ENCODE measurements around the gene SGPL1.

SGPL1 gene

DNA sequence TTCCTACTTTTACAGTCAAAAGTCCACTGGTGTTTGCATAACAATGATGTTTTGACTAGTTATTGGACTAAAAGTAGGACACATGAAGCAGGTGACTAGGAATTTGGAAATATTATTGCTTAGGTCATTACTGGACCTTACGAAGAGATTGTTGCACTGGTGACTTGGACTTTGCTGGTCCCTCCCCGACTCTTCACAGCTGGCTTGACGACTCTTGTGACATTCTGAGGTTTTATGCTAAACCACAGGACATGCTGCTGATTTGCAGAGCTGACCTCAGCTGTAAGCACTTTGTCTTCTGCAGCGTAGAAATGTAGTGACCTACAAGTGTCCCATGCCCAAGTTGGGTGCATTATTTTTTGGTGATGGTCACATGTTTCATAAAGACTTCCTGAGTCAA, 50.7 kb downstream of the SGPL1 start:
- TF ChIP-seq CTCF (IDR thresholded peaks at IDR 0.05; ENCODE audit: insufficient read depth, low read length, poor library complexity, severe bottlenecking), result no peak
- Histone ChIP-seq H3K36me3 (ENCODE audit: control insufficient read depth, insufficient read depth, low read length) (no peaks in the 10 kb centered on the region), H3K27me3 (replicated peaks; ENCODE audit: control insufficient read depth, insufficient read depth, low read length) (no peaks in the 10 kb centered on the region), H3K4me3 (replicated peaks; ENCODE audit: low read depth, low read length) (no peak overlapping the region)
- DNase-seq (ENCODE audit: extremely low read depth, insufficient read length), result no peak

DNA sequence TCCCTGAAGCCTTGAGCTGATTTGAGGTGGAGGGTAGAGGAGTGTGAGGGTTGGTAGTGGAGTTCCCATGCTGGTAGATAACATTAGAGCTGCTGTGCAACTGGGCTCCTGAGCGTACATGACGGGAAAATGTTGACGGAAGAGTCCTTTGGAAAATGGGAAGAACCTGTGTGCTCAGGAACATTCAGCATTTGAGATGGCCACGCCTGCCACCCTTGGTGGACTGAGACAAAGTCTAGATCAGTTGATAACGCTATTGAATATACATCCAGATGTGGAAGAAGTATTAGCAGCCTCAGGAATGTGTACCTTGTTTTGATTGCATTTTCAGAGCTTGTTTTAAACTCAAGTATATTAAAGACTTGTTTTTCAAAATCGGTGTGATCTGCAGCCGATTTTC, 56.5 kb downstream of the SGPL1 start:
- no peak for DNase-seq (ENCODE audit: extremely low read depth, insufficient read length)
- no peaks in the 10 kb centered on the region for H3K27me3 ChIP-seq (replicated peaks; ENCODE audit: control insufficient read depth, insufficient read depth, low read length)
- no peak for TF ChIP-seq CTCF (IDR thresholded peaks at IDR 0.05; ENCODE audit: insufficient read depth, low read length, poor library complexity, severe bottlenecking)
- H3K4me3 ChIP-seq (replicated peaks; ENCODE audit: low read depth, low read length), result no peak overlapping the region
- peaks cover 4% of the 10 kb centered on the region for H3K36me3 ChIP-seq (ENCODE audit: control insufficient read depth, insufficient read depth, low read length)

DNA sequence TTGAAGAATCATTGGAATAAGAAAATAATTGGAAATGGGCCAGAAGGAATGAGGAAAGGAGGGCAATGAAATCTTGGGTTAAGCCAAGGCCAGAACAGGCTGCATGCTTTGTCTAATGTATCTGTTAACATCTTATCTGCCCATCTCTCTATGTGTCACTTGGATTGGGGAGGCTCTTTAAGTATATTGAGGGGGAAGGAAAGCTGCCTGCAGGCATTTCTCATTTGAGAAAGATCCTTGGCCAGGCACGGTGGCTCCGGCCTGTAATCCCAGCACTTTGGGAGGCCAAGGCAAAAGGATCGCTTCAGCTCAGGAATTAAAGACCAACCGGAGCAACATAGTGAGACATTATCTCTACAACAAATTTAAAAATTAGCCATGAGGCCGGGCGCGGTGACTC, 58.3 kb downstream of the SGPL1 start:
- no peak for TF ChIP-seq CTCF (IDR thresholded peaks at IDR 0.05; ENCODE audit: insufficient read depth, low read length, poor library complexity, severe bottlenecking)
- Histone ChIP-seq H3K27me3 (replicated peaks; ENCODE audit: control insufficient read depth, insufficient read depth, low read length) (no peaks in the 10 kb centered on the region), H3K36me3 (ENCODE audit: control insufficient read depth, insufficient read depth, low read length) (peaks cover 4% of the 10 kb centered on the region), H3K4me3 (replicated peaks; ENCODE audit: low read depth, low read length) (no peak overlapping the region)
- no peak for DNase-seq (ENCODE audit: extremely low read depth, insufficient read length)

DNA sequence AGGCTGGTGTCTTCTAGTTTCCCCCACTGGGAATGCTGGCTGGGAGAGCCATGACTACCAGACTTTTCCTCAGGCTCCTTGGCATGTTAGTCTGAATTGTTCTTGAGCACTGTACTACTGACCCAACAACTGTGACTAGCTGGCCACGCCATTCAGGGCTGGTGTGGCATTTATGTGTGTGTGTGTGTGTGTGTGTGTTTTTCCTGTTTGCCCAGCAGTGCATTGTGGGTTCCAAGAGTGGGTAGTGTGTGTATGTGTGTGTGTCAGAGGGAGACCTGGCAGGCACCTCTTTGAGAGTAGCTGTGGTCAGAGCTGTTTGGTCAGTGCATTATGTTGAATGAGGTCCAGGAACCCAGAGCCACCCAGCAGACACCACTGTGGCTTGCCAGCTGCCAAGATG, 63.5 kb downstream of the SGPL1 start:
- no peaks in the 10 kb centered on the region; the same call in 1 of the 2 replicates for H3K36me3 ChIP-seq (ENCODE audit: control insufficient read depth, insufficient read depth, low read length)
- DNase-seq (ENCODE audit: extremely low read depth, insufficient read length), result no peak

DNA sequence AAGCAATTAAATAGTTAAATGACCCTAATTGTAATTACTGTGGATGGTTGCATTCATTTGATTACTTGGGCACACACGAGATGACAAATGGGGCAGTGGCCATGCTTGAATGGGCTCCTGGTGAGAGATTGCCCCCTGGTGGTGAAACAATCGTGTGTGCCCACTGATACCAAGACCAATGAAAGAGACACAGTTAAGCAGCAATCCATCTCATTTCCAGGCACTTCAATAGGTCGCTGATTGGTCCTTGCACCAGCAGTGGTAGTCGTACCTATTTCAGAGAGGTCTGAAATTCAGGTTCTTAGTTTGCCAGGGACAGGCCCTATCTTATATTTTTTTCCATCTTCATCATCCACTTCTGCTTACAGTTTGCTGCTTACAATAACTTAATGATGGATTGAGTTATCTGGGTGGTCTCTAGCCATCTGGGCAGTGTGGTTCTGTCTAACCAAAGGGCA, 64.4 kb downstream of the SGPL1 start:
- TF ChIP-seq CTCF (IDR thresholded peaks at IDR 0.05; ENCODE audit: insufficient read depth, low read length, poor library complexity, severe bottlenecking), result peak; percentile 85
- DNase-seq (ENCODE audit: extremely low read depth, insufficient read length), result peak; percentile 28
- Histone ChIP-seq H3K36me3 (ENCODE audit: control insufficient read depth, insufficient read depth, low read length) (peaks cover 3% of the 10 kb centered on the region; the same call in 1 of the 2 replicates), H3K27me3 (replicated peaks; ENCODE audit: control insufficient read depth, insufficient read depth, low read length) (no peaks in the 10 kb centered on the region), H3K4me3 (replicated peaks; ENCODE audit: low read depth, low read length) (no peak overlapping the region)

More for the DNA sequence above, 63.5 kb downstream of the SGPL1 start:
- Histone ChIP-seq H3K27me3 (replicated peaks; ENCODE audit: control insufficient read depth, insufficient read depth, low read length) (no peaks in the 10 kb centered on the region), H3K4me3 (replicated peaks; ENCODE audit: low read depth, low read length) (no peak overlapping the region)
- no peak for TF ChIP-seq CTCF (IDR thresholded peaks at IDR 0.05; ENCODE audit: insufficient read depth, low read length, poor library complexity, severe bottlenecking)

DNA sequence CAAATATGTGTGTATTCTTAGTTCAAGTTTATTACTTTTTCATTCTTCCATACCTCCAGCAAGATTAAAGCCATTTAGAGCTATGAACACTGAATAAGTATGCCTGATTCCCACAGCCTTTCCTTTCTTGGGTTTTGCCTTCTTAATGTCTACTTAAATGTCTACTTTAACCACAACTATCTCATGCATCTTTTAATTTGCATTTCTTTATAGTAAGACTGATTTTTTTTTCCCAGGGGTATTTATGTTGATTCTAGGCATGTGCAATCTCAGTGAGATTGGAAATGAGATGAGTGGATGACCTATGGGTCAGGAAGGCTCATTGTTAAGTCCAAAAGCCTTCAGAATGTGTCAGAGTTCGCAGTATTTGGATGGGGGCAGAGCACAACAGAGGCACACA, 69.0 kb downstream of the SGPL1 start:
- Histone ChIP-seq H3K4me3 (replicated peaks; ENCODE audit: low read depth, low read length) (no peak overlapping the region), H3K27me3 (replicated peaks; ENCODE audit: control insufficient read depth, insufficient read depth, low read length) (no peaks in the 10 kb centered on the region), H3K36me3 (ENCODE audit: control insufficient read depth, insufficient read depth, low read length) (peaks cover 3% of the 10 kb centered on the region; the same call in 1 of the 2 replicates)
- no peak for DNase-seq (ENCODE audit: extremely low read depth, insufficient read length)
- TF ChIP-seq CTCF (IDR thresholded peaks at IDR 0.05; ENCODE audit: insufficient read depth, low read length, poor library complexity, severe bottlenecking), result no peak
